Fibroblast of the conjunctiva (primary cell): ENCODE measurements around the gene MEGF11.

ENCODE experiments used
- DNase-seq: peaks from one replicate; pipeline ENCODE4 v3.0.0-alpha.2; 2010; ENCODE audit warnings: low read depth

The MEGF11 gene

GRCh38 chr15:66215811-66216210 is 37.7 kb downstream of the MEGF11 start:
- no peak for DNase-seq

GRCh38 chr15:66214246-66214645 is 39.3 kb downstream of the MEGF11 start:
- no peak for DNase-seq

GRCh38 chr15:66212563-66212921 is 41.0 kb downstream of the MEGF11 start:
- no peak for DNase-seq

GRCh38 chr15:66211670-66212562 is 41.6 kb downstream of the MEGF11 start:
- DNase-seq, result no peak

- DNase-seq, result no peak
Observed at GRCh38 chr15:66210684-66211083, 42.9 kb downstream of the MEGF11 start.

- DNase-seq, result no peak
Observed at GRCh38 chr15:66198757-66199156, 54.8 kb downstream of the MEGF11 start.

GRCh38 chr15:66196602-66197001 is 56.9 kb downstream of the MEGF11 start:
- no peak for DNase-seq

GRCh38 chr15:66195621-66196230 is 57.8 kb downstream of the MEGF11 start:
- no peak for DNase-seq

GRCh38 chr15:66193066-66193465 is 60.5 kb downstream of the MEGF11 start:
- no peak for DNase-seq

- no peak for DNase-seq
Observed at GRCh38 chr15:66190746-66191145, 62.8 kb downstream of the MEGF11 start.

- DNase-seq, result no peak
Observed at GRCh38 chr15:66189291-66189690, 64.3 kb downstream of the MEGF11 start.

- DNase-seq, result no peak
Observed at GRCh38 chr15:66188464-66188863, 65.1 kb downstream of the MEGF11 start.

GRCh38 chr15:66187271-66187670 is 66.3 kb downstream of the MEGF11 start:
- no peak for DNase-seq

GRCh38 chr15:66186049-66186825 is 67.3 kb downstream of the MEGF11 start:
- DNase-seq, result no peak

GRCh38 chr15:66184936-66185790 is 68.4 kb downstream of the MEGF11 start:
- no peak for DNase-seq

GRCh38 chr15:66184492-66184891 is 69.1 kb downstream of the MEGF11 start:
- no peak for DNase-seq

GRCh38 chr15:66180531-66181097 is 72.9 kb downstream of the MEGF11 start:
- DNase-seq, result no peak

GRCh38 chr15:66178531-66178910 is 75.0 kb downstream of the MEGF11 start:
- DNase-seq, result no peak

GRCh38 chr15:66172324-66172980 is 81.1 kb downstream of the MEGF11 start:
- DNase-seq, result no peak

- DNase-seq, result no peak
Observed at GRCh38 chr15:66171841-66172240, 81.7 kb downstream of the MEGF11 start.

- no peak for DNase-seq
Observed at GRCh38 chr15:66170716-66171115, 82.8 kb downstream of the MEGF11 start.
